H1 (cell line): Measurements from ENCODE around the gene LTB. TPM values are rescaled to one million over a fixed set of nuclear protein-coding genes. Genes with fewer than 3 reads are reported as not detected.
A peak's percentile ranks its signal among the peaks of the same experiment; 100 is the strongest.

Source experiments
- CTCF ChIA-PET: fragments of 300-600 bp; sonication (Branson Sonifier 250); formaldehyde crosslinking; loops from one replicate; lab custom pipeline; 2021; ENCODE audit not compliant: partially characterized antibody; lab: Charles Lee
- POLR2A ChIA-PET: fragments of 300-600 bp; sonication (Branson Sonifier 250); formaldehyde crosslinking; loops from one replicate; lab custom pipeline; 2021; ENCODE audit warnings: inconsistent platforms; ENCODE audit not compliant: partially characterized antibody; lab: Charles Lee
- DNase-seq, 2 experiments: peaks; one replicate each; pipeline versions ENCODE4 v3.0.0 to v3.0.0-alpha.2; 2010 to 2022; ENCODE audit warnings: low spot score in 2 of 2, low read depth in 1 of 2, mixed read lengths in 1 of 2
- FAIRE-seq: peaks from 2 replicates; lab custom pipeline; 2011; peaks lifted over from hg19 to GRCh38; lab: Jason Lieb, UNC
- H2AFZ ChIP-seq: 2 replicates; pipeline ENCODE4 v1.8.1; 2012; ENCODE audit warnings: low read length, inconsistent platforms
- H2AK5ac ChIP-seq: 2 replicates; pipeline ENCODE4 v1.6.1; 2013; ENCODE audit warnings: low read depth, low read length
- H2BK120ac ChIP-seq: replicated peaks from 2 replicates; pipeline ENCODE3; 2013; ENCODE audit warnings: low read depth, low read length, inconsistent platforms
- H2BK12ac ChIP-seq: 2 replicates; pipeline ENCODE4 v1.6.1; 2013; ENCODE audit warnings: low read depth, low read length
- H2BK15ac ChIP-seq: 2 replicates; pipeline ENCODE4 v1.6.1; 2013; ENCODE audit warnings: low read length
- H2BK20ac ChIP-seq: 2 replicates; pipeline ENCODE4 v1.6.1; 2013; ENCODE audit warnings: low read length
- H2BK5ac ChIP-seq: 2 replicates; pipeline ENCODE4 v1.6.1; 2013; ENCODE audit warnings: low read depth, low read length
- H3K14ac ChIP-seq: 2 replicates; pipeline ENCODE4 v1.6.1; 2013; ENCODE audit warnings: inconsistent platforms; ENCODE audit not compliant: insufficient read length
- H3K18ac ChIP-seq: 2 replicates; pipeline ENCODE4 v1.6.1; 2013; ENCODE audit warnings: low read length; ENCODE audit errors: extremely low read depth
- H3K23ac ChIP-seq: 2 replicates; pipeline ENCODE4 v1.6.1; 2013; ENCODE audit warnings: inconsistent platforms; ENCODE audit not compliant: insufficient read length
- H3K23me2 ChIP-seq: 2 replicates; pipeline ENCODE4 v1.6.1; 2013; ENCODE audit warnings: low read depth, low read length
- H3K27ac ChIP-seq: 2 replicates; pipeline ENCODE4 v1.6.1; 2011; ENCODE audit warnings: low read depth, low read length, inconsistent platforms
- H3K27me3 ChIP-seq, 4 experiments: replicated peaks in 1 of 4; 1 replicate in 1 of 4; 2 replicates in 3 of 4; pipeline versions ENCODE4 v1.6.1 to v1.8.1; 2011 to 2013; ENCODE audit warnings: low read length in 3 of 4, mild to moderate bottlenecking in 3 of 4, inconsistent platforms in 2 of 4, mixed read lengths in 2 of 4, moderate library complexity in 1 of 4; ENCODE audit not compliant: control insufficient read depth in 3 of 4, insufficient read depth in 3 of 4; ENCODE audit errors: extremely low read depth in 1 of 4
- H3K36me3 ChIP-seq, 4 experiments: 2 replicates each; pipeline versions ENCODE4 v1.6.1 to v1.8.1; 2011 to 2013; ENCODE audit warnings: mild to moderate bottlenecking in 4 of 4, low read length in 3 of 4, moderate library complexity in 2 of 4, control low read depth in 1 of 4, inconsistent platforms in 1 of 4; ENCODE audit not compliant: insufficient read depth in 4 of 4, control insufficient read depth in 2 of 4
- H3K4ac ChIP-seq: replicated peaks from 2 replicates; pipeline ENCODE3; 2013; ENCODE audit warnings: low read length, low read depth, mixed read lengths, inconsistent platforms; ENCODE audit not compliant: insufficient read length
- H3K4me1 ChIP-seq, 4 experiments: replicated peaks in 1 of 4; 1 replicate in 1 of 4; 2 replicates in 3 of 4; pipeline versions ENCODE4 v1.6.1 to v1.8.1; 2011 to 2013; ENCODE audit warnings: low read length in 3 of 4, inconsistent platforms in 2 of 4, mixed read lengths in 1 of 4; ENCODE audit not compliant: insufficient read depth in 4 of 4, control insufficient read depth in 3 of 4
- H3K4me2 ChIP-seq, 2 experiments: 2 replicates each; pipeline versions ENCODE4 v1.6.1 to v1.8.1; 2011 to 2013; ENCODE audit warnings: low read depth in 2 of 2, low read length in 2 of 2, control low read depth in 1 of 2, inconsistent platforms in 1 of 2, mild to moderate bottlenecking in 1 of 2; ENCODE audit not compliant: insufficient read depth in 1 of 2
- H3K4me3 ChIP-seq, 4 experiments: fragments of 200-600, 300-600 bp in 1 of 4; sonication (generic), shearing (Covaris generic), sonication (Bioruptor Twin) in 1 of 4; 2 replicates each; pipeline versions ENCODE4 v1.5.1 to v1.8.1; 2011 to 2016; ENCODE audit warnings: low read length in 4 of 4, low read depth in 3 of 4, control low read depth in 2 of 4, inconsistent platforms in 2 of 4, mild to moderate bottlenecking in 2 of 4, mixed read lengths in 1 of 4, moderate library complexity in 1 of 4; ENCODE audit not compliant: insufficient read depth in 2 of 4; ENCODE audit errors: extremely low read depth in 1 of 4
- H3K56ac ChIP-seq: replicated peaks from 2 replicates; pipeline ENCODE3; 2013; ENCODE audit warnings: low read depth, mild to moderate bottlenecking, mixed read lengths, low read length, inconsistent platforms; ENCODE audit not compliant: insufficient read length
- H3K79me1 ChIP-seq: 2 replicates; pipeline ENCODE4 v1.6.1; 2013; ENCODE audit warnings: low read depth, low read length, control low read depth
- H3K79me2 ChIP-seq, 2 experiments: 2 replicates each; pipeline versions ENCODE4 v1.6.1 to v1.8.1; 2012 to 2013; ENCODE audit warnings: low read length in 2 of 2, mild to moderate bottlenecking in 2 of 2, inconsistent platforms in 1 of 2; ENCODE audit not compliant: insufficient read depth in 2 of 2, control insufficient read depth in 1 of 2
- H3K9ac ChIP-seq, 4 experiments: replicated peaks in 1 of 4; 1 replicate in 1 of 4; 2 replicates in 3 of 4; pipeline versions ENCODE4 v1.6.1 to v1.8.1; 2011 to 2013; ENCODE audit warnings: low read depth in 3 of 4, low read length in 3 of 4, control low read depth in 2 of 4, mild to moderate bottlenecking in 2 of 4, moderate library complexity in 2 of 4, inconsistent platforms in 1 of 4; ENCODE audit errors: extremely low read depth in 1 of 4
- H3K9me3 ChIP-seq, 2 experiments: 2 replicates each; pipeline versions ENCODE4 v1.6.1 to v1.8.1; 2012 to 2013; ENCODE audit warnings: mild to moderate bottlenecking in 2 of 2, moderate library complexity in 2 of 2, control low read depth in 1 of 2, inconsistent platforms in 1 of 2, low read depth in 1 of 2, low read length in 1 of 2, mixed read lengths in 1 of 2; ENCODE audit not compliant: insufficient read depth in 2 of 2
- H4K20me1 ChIP-seq, 2 experiments: replicated peaks in 1 of 2; 2 replicates each; pipeline versions ENCODE3 to v1.8.1; 2011 to 2013; ENCODE audit warnings: inconsistent platforms in 2 of 2, low read length in 2 of 2, mild to moderate bottlenecking in 1 of 2; ENCODE audit not compliant: insufficient read depth in 2 of 2, control insufficient read depth in 1 of 2
- H4K5ac ChIP-seq: 2 replicates; pipeline ENCODE4 v1.6.1; 2013; ENCODE audit warnings: low read length, low read depth, mixed read lengths, inconsistent platforms; ENCODE audit not compliant: insufficient read length
- H4K8ac ChIP-seq: 2 replicates; pipeline ENCODE4 v1.8.0; 2013; ENCODE audit warnings: mild to moderate bottlenecking, moderate library complexity, low read length, inconsistent platforms; ENCODE audit not compliant: insufficient read depth; ENCODE audit errors: extremely low read depth
- H4K91ac ChIP-seq: replicated peaks from 2 replicates; pipeline ENCODE3; 2013; ENCODE audit warnings: low read length, mixed read lengths, inconsistent platforms; ENCODE audit not compliant: insufficient read length
- CHD1 ChIP-seq: IDR thresholded peaks from 2 replicates; pipeline ENCODE4 v1.6.1; 2012; ENCODE audit warnings: low read depth, low read length, improper control_type of control experiment
- HDAC6 ChIP-seq: IDR thresholded peaks from one replicate; pipeline ENCODE4 v1.7.1; 2012; ENCODE audit warnings: low read depth, mild to moderate bottlenecking, inconsistent platforms, low read length, moderate library complexity
- NRF1 ChIP-seq: IDR thresholded peaks from 2 replicates; pipeline ENCODE4 v1.6.1; 2011; ENCODE audit warnings: mild to moderate bottlenecking, low read depth, low read length, improper control_type of control experiment
- RBBP5 ChIP-seq: IDR thresholded peaks from 2 replicates; pipeline ENCODE4 v1.7.1; 2012; ENCODE audit warnings: low read depth, mild to moderate bottlenecking, inconsistent platforms, low read length, moderate library complexity, borderline replicate concordance
- TEAD4 ChIP-seq: IDR thresholded peaks from 2 replicates; pipeline ENCODE4 v1.6.1; 2012; ENCODE audit warnings: low read depth, low read length, inconsistent platforms, mixed read lengths
- ZNF274 ChIP-seq: IDR thresholded peaks from 2 replicates; pipeline ENCODE4 v1.7.0; 2012; ENCODE audit warnings: low read length, borderline replicate concordance; ENCODE audit errors: extremely low read depth
- WGBS, 2 experiments: shearing (Covaris generic) in 1 of 2; methylation state at CpG; one replicate each; pipeline versions ENCODE4 v1.1.6 to v1.1.7; 2013 to 2015; ENCODE audit warnings: low lambda C conversion rate in 2 of 2, mixed read lengths in 2 of 2, inconsistent platforms in 1 of 2, low coverage in 1 of 2, missing lambda C conversion rate in 1 of 2; ENCODE audit not compliant: insufficient replicate concordance in 2 of 2, insufficient coverage in 1 of 2, insufficient read length in 1 of 2; ENCODE audit errors: extremely low coverage in 1 of 2, missing lambda C conversion rate in 1 of 2; 5-methylcytosine and 5-hydroxymethylcytosine counted together
- polyA plus RNA-seq, 7 experiments: library from polyadenylated mRNA; depleted of rRNA in 3 of 7; stranded (reverse) in 5 of 7; unstranded in 2 of 7; fragments of >200 nt in 5 of 7; fragments of 200-250 nt in 2 of 7; gene quantifications; 1 replicate in 5 of 7; 2 replicates in 1 of 7; 4 replicates in 1 of 7; pipeline versions ENCODE4 v1.2.1 to v1.2.3, GENCODE V29; 2011 to 2013; ENCODE audit warnings: missing spikeins in 2 of 7, mixed read lengths in 2 of 7
- total RNA-seq: library from RNA; stranded (reverse); fragmentation: NEBNext Ultra II Directional; extraction: Animal tissue kit (Norgen Biotek cat#: 25700); gene quantifications from 2 replicates; pipeline ENCODE4 v1.2.1, GENCODE V29; 2021

Gene LTB
- total and polyA plus RNA-seq, 2 of the 8 experiments (the other 6 are each of a cell fraction or from before 2014, with no cell fraction given): 0.43 to 0.47 TPM

DNA sequence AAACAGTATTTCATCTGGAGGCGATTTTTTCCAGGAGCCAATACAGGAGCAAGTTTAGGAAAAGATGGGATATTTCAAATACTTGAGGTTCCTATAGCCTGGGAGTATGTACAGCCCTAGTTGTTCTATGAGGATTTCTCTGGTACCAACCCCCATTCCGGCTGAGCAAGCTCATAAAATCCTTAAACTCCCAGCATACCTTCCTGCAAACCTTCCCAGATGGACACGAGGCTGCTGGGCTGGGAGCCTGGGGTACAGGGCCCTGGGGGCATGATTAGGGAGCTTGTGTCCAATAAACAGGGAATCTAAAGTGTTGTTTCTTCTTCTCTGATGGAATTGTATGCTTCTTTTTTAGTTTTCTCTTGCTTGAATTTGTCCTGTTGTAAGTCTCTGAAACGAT lies 39.8 kb upstream of the LTB start:
- no peak overlapping the region for H3K4ac ChIP-seq
- no peak overlapping the region for H4K8ac ChIP-seq
- H3K9me3 ChIP-seq: no peaks in the 10 kb centered on the region
- 56% methylated on average over 4 of the region's 4 CpGs; no CpG with 5 or more reads in 1 of the 2 experiments for WGBS, 2 experiments
- peak overlapping the region; percentile 81 to 93 for H3K4me2 ChIP-seq
- no peak overlapping the region for H2BK15ac ChIP-seq
- CTCF ChIA-PET: interaction anchor here (0.9 to 2.7 kb wide), 8 partner anchors 12 to 107 kb away, joined by 3 to 10 read pairs (median 6); partner anchors contain the start of genes ATP6V1G2, BAG6, DDAH2 and LST1
- H3K36me3 ChIP-seq: peaks cover 38 to 52% (median 41%) of the 10 kb centered on the region in 4 experiments
- H2AK5ac ChIP-seq: no peak overlapping the region
- H4K5ac ChIP-seq: peak overlapping the region; percentile 54
- H2AFZ ChIP-seq: no peak overlapping the region
- H2BK12ac ChIP-seq: no peak overlapping the region
- no peak overlapping the region for H3K23ac ChIP-seq
- no peak overlapping the region for H2BK5ac ChIP-seq
- H4K20me1 ChIP-seq: peaks cover 4 to 15% of the 10 kb centered on the region in 2 experiments
- H3K79me1 ChIP-seq: peaks cover 11% of the 10 kb centered on the region; the same call in 1 of the 2 replicates
- H3K79me2 ChIP-seq: peaks cover 24 to 46% of the 10 kb centered on the region in 2 experiments
- H3K23me2 ChIP-seq: peaks cover 5% of the 10 kb centered on the region; the same call in 1 of the 2 replicates
- no peak overlapping the region for H2BK120ac ChIP-seq
- TF ChIP-seq TEAD4 (no peak), CHD1 (no peak), RBBP5 (no peak), ZNF274 (no peak), NRF1 (no peak), HDAC6 (no peak)
- no peak overlapping the region for H3K56ac ChIP-seq
- FAIRE-seq (no peak), DNase-seq (no peak)
- H3K27me3 ChIP-seq: no peaks in the 10 kb centered on the region
- peak overlapping the region; percentile 93 to 94 (median 94) for H3K9ac ChIP-seq
- peak overlapping the region; percentile 88 to 98 (median 98) for H3K4me3 ChIP-seq
- H3K14ac ChIP-seq: no peak overlapping the region
- H4K91ac ChIP-seq: no peak overlapping the region
- H3K27ac ChIP-seq: 0 out of 2 replicates have a peak overlapping the region, but pooled peaks have one; percentile 10
- H3K4me1 ChIP-seq: peaks cover 0 to 2% (median 0%) of the 10 kb centered on the region in 4 experiments; a peak in 1 of 7 replicates
- H2BK20ac ChIP-seq: no peak overlapping the region
- no peak overlapping the region for H3K18ac ChIP-seq
- POLR2A ChIA-PET: interaction anchor here (0.6 to 34.9 kb wide), 24 partner anchors 8 to 350 kb away, joined by 3 to 883 read pairs (median 5); partner anchors contain the start of genes APOM, ATP6V1G2, BAG6 and C6orf47
